D721Med (cell line): ENCODE results near the gene MBD5.

Source experiments
- DNase-seq: peaks from one replicate; pipeline ENCODE4 v3.0.0; 2011; ENCODE audit warnings: low spot score; ENCODE audit not compliant: insufficient read length
- FAIRE-seq: peaks from 2 replicates; lab custom pipeline; 2011; peaks lifted over from hg19 to GRCh38; lab: Jason Lieb, UNC
- TF ChIP-seq, protein P1 (sequence below): IDR thresholded peaks from 2 replicates; pipeline ENCODE4 v1.5.1; 2012; ENCODE audit warnings: mild to moderate bottlenecking, control low read depth; ENCODE audit not compliant: insufficient read depth; ENCODE audit errors: missing control alignments

Gene MBD5

DNA sequence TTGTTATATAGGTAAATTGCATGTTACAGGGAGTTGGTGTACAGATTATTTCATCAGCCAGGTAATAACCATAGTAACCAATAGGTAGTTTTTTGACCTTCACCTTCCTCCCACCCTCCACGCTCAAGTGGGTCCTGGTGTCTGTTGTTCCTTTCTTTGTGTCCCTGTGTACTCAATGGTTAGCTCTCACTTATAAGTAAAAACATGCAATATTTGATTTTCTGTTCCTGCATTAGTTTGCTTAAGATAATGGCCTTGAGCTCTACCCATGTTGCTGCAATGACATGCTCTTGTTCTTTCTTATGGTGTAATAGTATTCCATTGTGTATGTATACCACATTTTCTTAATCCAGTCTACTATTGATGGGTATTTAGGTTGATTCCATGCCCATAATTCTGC, 390.0 kb downstream of the MBD5 start:
- TF ChIP-seq, protein P1, sequence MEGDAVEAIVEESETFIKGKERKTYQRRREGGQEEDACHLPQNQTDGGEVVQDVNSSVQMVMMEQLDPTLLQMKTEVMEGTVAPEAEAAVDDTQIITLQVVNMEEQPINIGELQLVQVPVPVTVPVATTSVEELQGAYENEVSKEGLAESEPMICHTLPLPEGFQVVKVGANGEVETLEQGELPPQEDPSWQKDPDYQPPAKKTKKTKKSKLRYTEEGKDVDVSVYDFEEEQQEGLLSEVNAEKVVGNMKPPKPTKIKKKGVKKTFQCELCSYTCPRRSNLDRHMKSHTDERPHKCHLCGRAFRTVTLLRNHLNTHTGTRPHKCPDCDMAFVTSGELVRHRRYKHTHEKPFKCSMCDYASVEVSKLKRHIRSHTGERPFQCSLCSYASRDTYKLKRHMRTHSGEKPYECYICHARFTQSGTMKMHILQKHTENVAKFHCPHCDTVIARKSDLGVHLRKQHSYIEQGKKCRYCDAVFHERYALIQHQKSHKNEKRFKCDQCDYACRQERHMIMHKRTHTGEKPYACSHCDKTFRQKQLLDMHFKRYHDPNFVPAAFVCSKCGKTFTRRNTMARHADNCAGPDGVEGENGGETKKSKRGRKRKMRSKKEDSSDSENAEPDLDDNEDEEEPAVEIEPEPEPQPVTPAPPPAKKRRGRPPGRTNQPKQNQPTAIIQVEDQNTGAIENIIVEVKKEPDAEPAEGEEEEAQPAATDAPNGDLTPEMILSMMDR = no peak
- DNase-seq (no peak), FAIRE-seq (no peak)

DNA sequence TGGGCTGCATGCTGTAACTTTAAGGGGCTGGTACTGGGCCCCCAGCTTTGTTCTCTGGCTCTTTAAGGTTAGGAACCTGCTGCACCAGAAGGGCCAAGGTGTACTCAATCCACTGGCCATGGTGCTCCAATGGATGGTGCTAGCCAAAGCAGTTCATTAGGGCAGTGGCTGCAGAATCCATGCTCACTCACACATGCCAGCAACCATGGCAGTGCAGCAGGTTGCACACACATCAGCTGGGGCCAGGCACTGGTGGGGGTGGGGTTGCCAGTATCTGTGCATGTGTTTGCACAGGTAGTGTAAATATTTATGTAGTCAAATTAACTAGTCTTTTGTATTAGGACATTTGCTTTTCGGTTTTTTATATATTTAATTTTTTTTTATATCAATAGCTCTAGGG, 395.4 kb downstream of the MBD5 start:
- FAIRE-seq = no peak
- DNase-seq = no peak
- TF ChIP-seq, protein P1 = no peak

DNA sequence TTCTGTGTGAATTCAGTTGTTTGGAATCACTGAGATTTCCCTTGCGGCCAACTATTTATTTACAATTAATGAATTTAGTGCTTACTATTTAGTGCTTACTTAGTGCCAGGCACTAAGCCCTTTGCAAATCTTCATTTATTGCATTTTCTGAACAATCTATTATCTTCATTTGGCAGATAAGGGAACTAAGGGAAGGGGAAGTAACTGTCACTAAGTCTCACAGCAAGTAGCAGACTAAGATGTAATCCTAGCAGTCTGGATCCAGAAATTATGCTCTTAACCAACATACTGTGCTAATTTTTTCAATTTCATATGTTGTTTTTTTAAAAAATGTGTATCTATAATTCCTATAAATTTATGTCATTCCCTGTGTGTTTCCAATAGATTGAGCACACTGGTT, 409.2 kb downstream of the MBD5 start:
- TF ChIP-seq, protein P1 = no peak
- FAIRE-seq = no peak
- no peak for DNase-seq

DNA sequence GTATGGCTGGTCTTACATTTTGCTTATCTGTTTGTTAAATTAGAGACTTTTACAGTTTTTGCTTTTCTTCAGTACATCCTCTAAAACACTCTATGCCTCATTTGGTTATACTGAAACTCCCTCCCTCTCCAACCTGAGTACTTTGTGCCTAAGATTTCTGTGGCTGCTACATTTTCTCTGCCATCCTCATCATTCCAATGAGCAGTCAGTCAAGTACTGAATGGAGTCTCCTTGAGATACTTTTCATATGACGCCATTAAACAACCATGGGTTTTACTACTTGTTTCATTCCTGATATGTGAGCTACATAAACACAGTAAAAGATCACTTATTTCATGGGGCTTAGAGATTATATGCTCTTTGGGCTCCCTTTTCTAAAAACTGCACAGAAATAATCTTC, 427.0 kb downstream of the MBD5 start:
- DNase-seq (no peak), FAIRE-seq (no peak)
- TF ChIP-seq, protein P1 = no peak

DNA sequence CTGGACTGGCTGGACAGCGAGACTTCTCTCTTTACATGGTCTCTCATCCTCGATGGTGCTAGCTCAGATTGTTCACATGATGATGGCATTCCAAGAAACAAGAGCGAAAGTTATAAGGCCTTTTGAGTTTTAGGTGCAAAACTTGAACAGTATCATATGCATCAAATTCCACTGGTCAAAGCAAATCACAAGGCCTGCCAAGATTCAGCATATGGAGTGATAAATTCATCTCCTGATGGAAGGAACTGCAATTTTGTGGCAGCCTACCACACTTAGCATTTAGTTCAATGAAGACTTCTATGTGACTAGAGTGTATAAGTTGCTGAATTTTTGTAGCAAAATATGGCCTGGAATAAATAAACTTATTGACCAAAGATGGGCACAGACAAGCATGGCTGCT, 429.6 kb downstream of the MBD5 start:
- FAIRE-seq = no peak
- TF ChIP-seq, protein P1 = no peak
- no peak for DNase-seq

DNA sequence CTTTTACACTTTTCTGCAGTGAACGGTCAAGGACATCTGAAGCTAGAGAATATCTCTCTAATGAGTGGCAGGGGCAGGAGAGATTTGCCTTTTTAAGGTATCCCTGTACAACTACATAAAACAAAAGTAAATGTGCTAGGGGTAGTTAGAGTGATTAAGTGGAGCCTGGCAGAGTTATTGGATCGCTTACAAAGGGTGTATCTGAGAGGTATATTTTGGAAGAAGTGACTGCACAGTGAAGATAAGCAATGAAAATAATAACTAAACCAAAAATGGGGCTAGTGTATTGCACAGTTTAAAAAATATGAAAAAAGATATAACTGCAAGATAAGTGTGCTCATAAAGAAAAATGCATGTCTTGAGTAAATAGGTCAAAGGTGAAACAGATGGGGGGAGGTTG, 430.2 kb downstream of the MBD5 start:
- FAIRE-seq (no peak), DNase-seq (no peak)
- TF ChIP-seq, protein P1 = no peak

DNA sequence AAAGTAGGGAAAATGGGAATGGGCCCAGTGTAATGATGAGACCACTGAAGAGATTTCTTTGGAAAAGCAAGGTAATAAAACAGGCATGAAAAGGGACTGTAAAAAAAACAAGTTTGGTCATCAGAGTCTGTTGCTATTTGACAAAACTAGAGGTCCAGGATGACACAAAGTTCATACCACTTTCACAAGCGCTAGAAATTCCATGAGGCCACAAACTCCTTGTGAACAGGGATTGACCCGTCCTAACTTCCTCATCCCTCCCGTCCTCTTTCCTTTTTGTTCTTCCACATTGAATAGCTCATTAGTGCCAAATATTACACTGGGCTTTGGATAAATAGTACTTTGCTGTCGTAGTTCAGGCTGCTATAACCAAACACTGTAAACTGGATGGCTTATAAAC, 434.9 kb downstream of the MBD5 start:
- FAIRE-seq (no peak), DNase-seq (no peak)
- TF ChIP-seq, protein P1 = no peak
